ENCODE data around the gene ZNF639.

The ZNF639 gene

DNA sequence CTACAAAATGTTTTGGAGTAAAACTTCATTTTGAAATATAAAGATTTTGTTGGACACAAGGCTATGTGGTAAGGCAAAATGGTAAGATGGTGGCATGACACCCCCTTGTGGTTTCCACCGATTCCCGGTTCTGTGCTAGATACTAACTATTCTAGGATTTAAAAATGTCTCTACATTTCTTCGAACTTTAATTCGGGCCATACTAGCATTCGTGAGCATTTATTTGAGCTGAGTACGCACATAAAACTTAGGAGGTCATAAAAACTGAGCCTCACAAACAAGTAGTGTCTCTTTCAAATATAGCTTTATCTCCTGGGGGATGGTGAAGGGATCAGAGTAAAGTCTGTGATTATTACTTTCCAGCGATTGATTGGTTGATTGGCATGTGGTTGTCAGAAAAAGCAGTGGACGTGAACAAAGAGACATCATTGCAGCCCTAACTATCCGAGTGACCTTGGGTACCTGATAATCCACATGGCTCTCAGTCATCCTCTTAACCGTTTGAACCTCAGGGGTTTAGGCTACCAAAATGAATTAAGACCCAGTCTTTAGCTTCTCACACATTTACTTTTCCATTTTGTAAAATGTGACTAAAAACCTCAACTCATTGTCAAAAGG lies 1.1 kb upstream of the ZNF639 start:
- Mint-ChIP-seq H3K27me3 (ENCODE audit: low read depth) (no peaks in the 10 kb centered on the region), H3K9me3 (no peaks in the 10 kb centered on the region), H3K36me3 (ENCODE audit: low read depth) (peaks cover 8% of the 10 kb centered on the region), H3K27ac (peak overlapping the region; percentile 77 to 92 (median 90)), H3K4me1 (peaks cover 29% of the 10 kb centered on the region), H3K4me3 (peak overlapping the region; percentile 78 to 90 (median 83))
- TF ChIP-seq, protein P1, sequence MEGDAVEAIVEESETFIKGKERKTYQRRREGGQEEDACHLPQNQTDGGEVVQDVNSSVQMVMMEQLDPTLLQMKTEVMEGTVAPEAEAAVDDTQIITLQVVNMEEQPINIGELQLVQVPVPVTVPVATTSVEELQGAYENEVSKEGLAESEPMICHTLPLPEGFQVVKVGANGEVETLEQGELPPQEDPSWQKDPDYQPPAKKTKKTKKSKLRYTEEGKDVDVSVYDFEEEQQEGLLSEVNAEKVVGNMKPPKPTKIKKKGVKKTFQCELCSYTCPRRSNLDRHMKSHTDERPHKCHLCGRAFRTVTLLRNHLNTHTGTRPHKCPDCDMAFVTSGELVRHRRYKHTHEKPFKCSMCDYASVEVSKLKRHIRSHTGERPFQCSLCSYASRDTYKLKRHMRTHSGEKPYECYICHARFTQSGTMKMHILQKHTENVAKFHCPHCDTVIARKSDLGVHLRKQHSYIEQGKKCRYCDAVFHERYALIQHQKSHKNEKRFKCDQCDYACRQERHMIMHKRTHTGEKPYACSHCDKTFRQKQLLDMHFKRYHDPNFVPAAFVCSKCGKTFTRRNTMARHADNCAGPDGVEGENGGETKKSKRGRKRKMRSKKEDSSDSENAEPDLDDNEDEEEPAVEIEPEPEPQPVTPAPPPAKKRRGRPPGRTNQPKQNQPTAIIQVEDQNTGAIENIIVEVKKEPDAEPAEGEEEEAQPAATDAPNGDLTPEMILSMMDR (IDR thresholded peaks at IDR 0.05; ENCODE audit: unreplicated experiment in 3 of 3): peak; percentile 42 to 54 (median 46)

DNA sequence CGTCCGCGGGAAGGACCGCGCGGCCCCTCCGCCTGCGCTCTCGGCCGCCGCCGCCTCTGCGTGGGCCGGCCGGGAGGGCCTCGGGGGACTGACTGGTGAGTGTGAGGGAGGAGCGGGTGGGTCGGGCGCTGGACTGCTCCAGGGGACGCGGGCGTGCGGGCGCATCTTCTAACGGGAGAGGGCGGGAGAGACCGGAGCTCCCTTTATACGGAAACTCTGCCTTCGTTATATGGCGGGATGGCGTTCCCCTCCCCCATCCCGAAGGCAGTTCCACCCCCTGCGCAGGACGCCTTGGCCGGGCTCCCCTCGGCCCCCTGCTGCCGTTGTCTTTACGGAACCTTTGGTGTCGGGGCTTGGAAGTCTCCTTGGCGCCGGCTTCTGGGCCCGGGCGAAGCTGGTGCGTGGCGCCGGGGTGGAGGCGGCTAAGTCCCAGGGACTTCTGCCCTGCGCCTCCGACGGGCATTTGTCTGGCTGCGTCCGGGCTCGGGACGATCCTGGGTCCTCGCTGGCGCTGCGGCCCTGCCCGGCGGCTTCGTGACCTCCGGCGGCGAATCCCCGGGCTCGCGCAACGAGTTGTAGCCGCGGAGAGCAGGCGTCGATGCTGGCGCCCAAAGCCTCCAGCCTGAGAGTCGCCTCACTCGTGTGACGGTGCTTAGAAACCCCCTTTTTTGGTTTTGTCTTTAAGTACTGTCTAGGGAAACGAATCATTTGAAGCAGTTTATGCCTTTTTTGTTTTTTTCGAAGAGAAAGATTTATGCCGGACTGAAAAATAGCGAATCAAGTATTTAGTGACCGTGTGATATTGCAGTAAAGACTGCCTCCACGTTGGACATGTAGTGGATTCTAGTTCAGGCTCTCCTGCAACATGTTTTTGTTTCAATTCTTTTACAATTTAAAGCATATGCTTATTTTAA lies 623 bp downstream of the ZNF639 start:
- Mint-ChIP-seq H3K27me3 (ENCODE audit: low read depth) (no peaks in the 10 kb centered on the region), H3K27ac (peak overlapping the region; percentile 96 to 98 (median 97)), H3K4me1 (peaks cover 29% of the 10 kb centered on the region), H3K36me3 (ENCODE audit: low read depth) (peaks cover 15% of the 10 kb centered on the region), H3K9me3 (no peaks in the 10 kb centered on the region), H3K4me3 (peak overlapping the region; percentile 84 to 99 (median 91))
- TF ChIP-seq, protein P1 (IDR thresholded peaks at IDR 0.05; ENCODE audit: unreplicated experiment in 3 of 3): no peak

DNA sequence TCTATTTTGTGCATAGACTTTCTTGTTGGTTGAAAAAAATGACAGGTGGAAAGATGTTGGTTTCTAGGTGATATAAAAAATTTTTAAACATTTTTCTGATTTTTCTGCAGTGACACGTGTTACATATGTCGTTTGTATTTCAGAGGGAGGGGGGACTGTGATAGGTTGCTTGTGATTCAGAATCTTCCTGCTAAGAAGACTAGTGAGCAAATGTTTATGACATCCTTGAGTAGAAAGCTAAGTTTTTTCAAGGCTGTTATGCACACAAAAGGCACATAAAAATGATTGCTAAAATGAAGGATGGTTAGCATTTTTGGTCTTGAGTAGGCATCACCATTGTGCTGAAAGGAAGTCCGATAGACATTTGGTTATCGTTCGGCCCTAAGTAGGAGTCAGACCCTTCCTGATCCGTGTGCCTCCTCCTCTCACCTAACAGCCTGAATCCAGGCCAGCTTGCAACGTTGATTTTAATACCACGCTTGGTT lies 1.5 kb downstream of the ZNF639 start:
- Mint-ChIP-seq H3K27me3 (ENCODE audit: low read depth) (no peaks in the 10 kb centered on the region), H3K4me1 (peaks cover 29% of the 10 kb centered on the region), H3K36me3 (ENCODE audit: low read depth) (peaks cover 21% of the 10 kb centered on the region), H3K9me3 (no peaks in the 10 kb centered on the region), H3K27ac (peak overlapping the region; percentile 96 to 98 (median 97)), H3K4me3 (peak overlapping the region; percentile 84 to 99 (median 91))
- TF ChIP-seq, protein P1 (IDR thresholded peaks at IDR 0.05; ENCODE audit: unreplicated experiment in 3 of 3): no peak

DNA sequence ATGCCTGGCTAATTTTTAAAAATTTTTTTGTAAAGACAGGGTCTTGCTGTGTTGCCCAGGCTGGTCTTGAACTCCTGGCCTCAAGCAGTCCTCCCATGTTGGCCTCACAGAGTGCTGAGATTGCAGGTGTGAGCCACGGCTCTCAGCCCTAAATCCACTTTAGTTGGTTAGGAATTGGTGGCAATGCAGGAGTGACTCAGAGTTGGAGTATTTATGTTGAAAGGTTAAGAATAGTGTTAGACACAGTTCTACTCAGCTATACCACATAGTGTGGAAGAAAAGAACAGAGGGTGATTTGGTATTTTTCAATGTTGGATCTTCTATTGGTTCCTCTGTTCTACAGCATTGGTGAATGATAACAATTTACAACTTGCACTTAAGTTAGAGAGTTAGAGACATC lies 7.6 kb downstream of the ZNF639 start:
- Mint-ChIP-seq H3K4me3 (no peak overlapping the region), H3K27ac (no peak overlapping the region), H3K4me1 (peaks cover under 1% of the 10 kb centered on the region), H3K9me3 (no peaks in the 10 kb centered on the region), H3K27me3 (ENCODE audit: low read depth) (no peaks in the 10 kb centered on the region), H3K36me3 (ENCODE audit: low read depth) (peaks cover 66% of the 10 kb centered on the region)
- TF ChIP-seq, protein P1 (IDR thresholded peaks at IDR 0.05; ENCODE audit: unreplicated experiment in 3 of 3): no peak

DNA sequence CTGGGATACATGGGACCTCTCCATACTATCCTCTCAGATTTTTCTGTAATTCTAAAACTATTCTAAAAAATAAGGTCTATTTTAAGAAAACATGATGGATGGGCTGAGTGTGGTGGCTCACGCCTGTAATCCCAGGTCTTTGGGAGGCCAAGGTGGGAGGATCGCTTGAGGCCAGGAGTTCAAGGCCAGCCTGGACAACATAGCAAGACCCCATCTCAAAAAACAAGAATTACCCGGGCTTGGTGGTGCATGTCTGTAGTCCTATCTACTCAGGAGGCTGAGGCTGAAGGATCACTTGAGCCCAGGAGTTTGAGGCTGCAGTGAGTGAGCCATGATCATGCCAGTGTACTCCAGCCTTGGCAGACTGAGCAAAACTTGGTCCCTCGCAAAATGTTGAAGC lies 9.4 kb downstream of the ZNF639 start:
- peaks cover 6% of the 10 kb centered on the region for H3K4me1 Mint-ChIP-seq

More for the DNA sequence above, 9.4 kb downstream of the ZNF639 start:
- Mint-ChIP-seq H3K36me3 (ENCODE audit: low read depth) (peaks cover 79% of the 10 kb centered on the region), H3K4me3 (no peak overlapping the region), H3K27me3 (ENCODE audit: low read depth) (no peaks in the 10 kb centered on the region), H3K9me3 (no peaks in the 10 kb centered on the region), H3K27ac (no peak overlapping the region)
- TF ChIP-seq, protein P1 (IDR thresholded peaks at IDR 0.05; ENCODE audit: unreplicated experiment in 3 of 3): no peak

Data from nephron (organoid).